Stimulated activated CD4-positive, alpha-beta T cell treated with anti-CD3 and anti-CD28 coated beads, Interleukin-4, amount 100 ng/mL, for 4 hours (primary cell): ENCODE measurements around the gene PFDN1.

Experiments
- DNase-seq, 2 experiments: peaks; one replicate each; pipeline ENCODE4 v3.0.0-alpha.2; 2020

PFDN1 gene

DNA sequence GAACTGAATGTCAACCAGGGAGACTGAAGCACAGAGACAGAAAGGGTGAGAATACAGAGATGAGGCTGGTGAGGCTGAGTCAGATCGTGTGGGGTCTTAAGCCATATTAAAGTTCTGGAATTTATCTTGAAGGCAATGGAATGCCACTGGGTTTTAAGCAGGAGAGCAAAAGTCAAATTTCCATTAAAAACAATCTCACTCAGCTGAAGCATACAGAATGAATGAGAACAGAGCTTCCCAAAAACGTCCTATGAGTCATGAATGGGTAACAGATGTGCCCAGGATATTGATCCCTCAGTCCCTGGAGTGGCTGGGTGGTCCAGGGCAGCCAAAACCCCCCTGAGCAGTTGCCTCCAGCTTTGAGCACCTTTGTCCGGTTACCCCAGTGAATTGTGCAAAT lies 44.9 kb downstream of the PFDN1 start:
- no peak for DNase-seq

DNA sequence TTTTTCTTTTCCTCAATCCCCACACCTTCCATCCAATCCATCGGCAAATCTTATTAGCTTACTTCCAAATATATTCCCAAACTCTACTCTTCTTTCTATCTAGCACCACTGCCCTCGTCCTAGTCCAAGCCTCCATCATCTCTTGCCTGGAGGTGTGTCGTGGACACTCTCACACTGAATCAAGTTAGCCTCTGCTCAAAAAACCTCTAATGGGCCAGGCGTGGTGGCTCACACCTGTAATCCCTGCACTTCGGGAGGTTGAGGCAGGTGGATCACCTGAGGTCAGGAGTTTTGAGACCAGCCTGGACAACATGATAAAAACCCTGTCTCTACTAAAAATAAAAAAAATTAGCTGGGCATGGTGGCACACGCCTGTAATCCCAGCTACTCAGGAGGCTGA lies 46.2 kb downstream of the PFDN1 start:
- no peak for DNase-seq

DNA sequence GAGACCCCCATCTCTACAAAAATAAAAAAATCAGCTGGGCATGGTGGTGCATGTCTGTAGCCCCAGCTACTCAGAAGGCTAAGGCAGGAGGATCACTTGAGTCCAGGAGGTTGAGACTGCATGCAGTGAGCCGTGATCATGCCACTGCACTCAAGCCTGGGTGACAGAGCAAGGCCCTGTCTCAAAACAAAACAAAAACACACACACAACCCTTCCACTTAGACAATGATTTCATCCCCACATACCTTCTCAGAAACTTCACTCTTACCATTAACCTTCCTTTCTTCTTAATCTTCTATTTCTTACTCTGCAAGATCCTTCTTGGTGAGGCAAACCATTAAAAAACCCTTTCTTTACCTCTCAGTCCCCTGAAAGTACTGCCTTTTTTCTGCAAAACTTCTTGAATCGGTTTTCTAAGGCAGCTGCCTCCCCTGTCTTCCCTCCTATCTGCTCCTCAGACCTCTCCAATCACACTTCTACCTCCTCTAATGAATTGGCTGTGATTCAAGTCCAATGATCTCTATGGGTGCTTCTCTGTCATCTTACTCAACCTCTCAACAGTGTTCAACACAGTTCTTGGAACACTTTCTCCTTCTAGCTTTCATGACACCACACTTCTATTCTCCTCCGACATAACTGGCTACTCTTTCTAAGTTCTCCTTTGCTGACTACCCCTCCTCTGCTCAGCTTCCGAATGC lies 47.3 kb downstream of the PFDN1 start:
- DNase-seq: no peak

DNA sequence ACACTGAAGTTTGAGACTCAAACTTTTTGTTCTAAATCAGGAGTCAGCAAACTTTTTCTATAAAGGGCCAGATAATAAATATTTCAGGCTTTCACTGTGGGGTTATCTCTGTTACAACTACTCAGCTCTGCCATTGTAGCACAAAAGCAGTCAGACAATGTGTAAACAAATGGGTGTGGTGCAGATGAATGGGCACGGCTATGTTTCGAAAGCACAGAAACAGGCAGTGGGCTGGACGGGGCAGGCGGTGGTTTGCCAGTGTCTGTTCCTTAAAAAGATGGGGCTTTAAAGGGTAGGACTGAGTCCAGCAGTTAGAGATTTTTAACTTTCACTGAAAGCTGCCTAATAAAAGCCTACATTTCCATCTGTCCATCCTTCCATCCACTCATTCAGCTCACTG lies 48.9 kb downstream of the PFDN1 start:
- DNase-seq: no peak

DNA sequence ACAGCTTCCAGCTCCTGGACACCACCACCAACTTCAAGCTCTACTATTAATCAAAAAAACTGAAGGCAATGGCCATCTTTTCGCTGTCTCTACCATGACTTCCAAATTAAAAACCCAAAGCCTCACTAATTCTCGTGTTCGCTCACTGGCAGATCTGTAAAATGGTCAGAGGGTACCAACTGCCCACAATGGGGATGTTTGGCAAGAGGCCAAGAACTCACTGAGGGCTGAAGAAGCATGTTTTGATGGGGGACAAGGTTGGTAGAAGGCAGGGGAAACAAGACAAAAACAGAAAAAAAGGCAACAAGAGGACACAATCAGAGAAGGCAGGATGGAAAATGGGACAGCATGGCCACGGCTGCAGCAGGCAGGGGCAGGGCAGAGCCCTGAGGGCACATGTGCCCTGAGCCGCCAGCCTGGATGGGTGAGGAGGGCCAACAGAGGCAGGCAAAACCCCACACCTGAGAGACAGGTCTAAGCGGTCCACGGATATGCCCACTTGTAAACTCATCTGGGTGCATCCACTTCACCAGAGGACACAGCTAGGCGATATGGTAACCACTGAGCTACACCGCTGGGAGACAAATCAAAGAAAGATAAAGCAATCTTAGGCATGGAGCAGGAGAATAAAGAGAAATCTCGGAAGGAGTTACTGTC lies 50.3 kb downstream of the PFDN1 start:
- no peak for DNase-seq

- DNase-seq: peak; percentile 40 to 56
Observed at GRCh38 chr5:140251527-140251973, 51.4 kb downstream of the PFDN1 start.

- no peak for DNase-seq
Observed at GRCh38 chr5:140250386-140250785, 52.5 kb downstream of the PFDN1 start.

- DNase-seq: no peak
Observed at GRCh38 chr5:140249536-140249935, 53.4 kb downstream of the PFDN1 start.

GRCh38 chr5:140248414-140248813 lies 54.5 kb downstream of the PFDN1 start:
- DNase-seq: no peak

DNA sequence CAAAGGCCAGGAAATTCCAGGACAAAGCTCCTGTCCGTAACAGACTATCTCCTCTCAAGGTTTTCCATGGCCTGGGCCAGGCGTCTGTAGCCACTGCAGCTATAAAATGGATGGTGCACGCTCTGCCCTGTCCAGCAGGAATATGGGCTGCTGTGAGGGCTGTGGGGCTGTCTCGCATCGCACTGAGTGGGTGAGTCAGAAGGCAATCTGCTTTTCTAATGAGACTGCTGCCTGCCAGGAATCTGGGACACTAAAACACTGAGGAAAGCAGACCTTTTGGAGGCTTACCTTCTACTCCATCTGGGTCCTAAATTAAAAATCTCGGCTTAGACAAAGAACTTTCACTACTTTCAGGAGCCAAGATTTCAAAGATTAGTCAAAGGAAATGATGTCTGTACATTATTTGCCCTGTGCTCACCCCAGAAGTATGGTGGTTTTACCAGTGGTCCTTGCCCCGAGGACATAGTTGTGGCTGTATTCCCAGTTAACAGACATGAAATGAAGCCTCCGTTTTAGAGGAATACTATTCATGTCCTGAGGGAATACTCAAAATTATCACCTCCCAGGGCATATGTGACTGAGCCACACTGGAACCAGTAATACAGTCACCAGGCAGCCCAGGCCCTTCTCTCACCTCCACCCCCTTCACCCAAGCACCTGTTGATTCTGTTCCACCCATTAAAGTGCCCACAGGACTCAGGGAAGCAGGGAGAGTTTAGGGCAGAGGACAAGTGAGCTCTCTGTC lies 56.4 kb downstream of the PFDN1 start:
- no peak for DNase-seq

GRCh38 chr5:140245926-140246325 lies 57.0 kb downstream of the PFDN1 start:
- no peak for DNase-seq

- no peak for DNase-seq
Observed at GRCh38 chr5:140245341-140245740, 57.6 kb downstream of the PFDN1 start.

GRCh38 chr5:140244525-140245025 lies 58.3 kb downstream of the PFDN1 start:
- peak; percentile 75 to 79 for DNase-seq

DNA sequence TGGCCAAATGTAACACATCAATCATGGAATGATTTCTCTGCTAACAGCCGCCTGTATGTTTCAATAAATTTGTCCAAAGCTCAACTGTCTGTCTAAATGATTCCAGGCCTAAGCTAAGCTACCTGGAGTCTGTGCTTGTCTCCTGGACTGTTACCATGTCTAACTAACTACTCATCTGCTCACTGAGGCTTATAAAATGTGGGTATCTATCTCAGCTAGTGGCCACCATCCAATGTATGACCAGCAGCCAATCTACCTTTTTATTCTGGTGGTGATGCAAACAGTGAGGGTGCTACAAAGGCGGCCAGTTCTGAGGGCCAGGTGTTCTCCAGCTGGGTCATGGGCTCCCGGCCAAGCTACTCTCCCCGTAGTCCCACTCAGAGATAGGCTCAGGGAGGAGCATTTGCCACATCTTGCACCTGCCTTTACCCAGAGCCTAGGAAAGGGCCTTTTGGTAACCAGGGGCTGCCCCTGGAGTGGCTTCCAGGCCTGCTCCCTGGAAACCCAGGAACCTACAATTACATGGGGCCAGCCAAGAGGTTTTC lies 59.1 kb downstream of the PFDN1 start:
- DNase-seq: no peak

GRCh38 chr5:140242890-140243585 lies 59.9 kb downstream of the PFDN1 start:
- no peak for DNase-seq

GRCh38 chr5:140242099-140242498 lies 60.8 kb downstream of the PFDN1 start:
- DNase-seq: no peak

GRCh38 chr5:140240987-140241706 lies 61.8 kb downstream of the PFDN1 start:
- no peak for DNase-seq

DNA sequence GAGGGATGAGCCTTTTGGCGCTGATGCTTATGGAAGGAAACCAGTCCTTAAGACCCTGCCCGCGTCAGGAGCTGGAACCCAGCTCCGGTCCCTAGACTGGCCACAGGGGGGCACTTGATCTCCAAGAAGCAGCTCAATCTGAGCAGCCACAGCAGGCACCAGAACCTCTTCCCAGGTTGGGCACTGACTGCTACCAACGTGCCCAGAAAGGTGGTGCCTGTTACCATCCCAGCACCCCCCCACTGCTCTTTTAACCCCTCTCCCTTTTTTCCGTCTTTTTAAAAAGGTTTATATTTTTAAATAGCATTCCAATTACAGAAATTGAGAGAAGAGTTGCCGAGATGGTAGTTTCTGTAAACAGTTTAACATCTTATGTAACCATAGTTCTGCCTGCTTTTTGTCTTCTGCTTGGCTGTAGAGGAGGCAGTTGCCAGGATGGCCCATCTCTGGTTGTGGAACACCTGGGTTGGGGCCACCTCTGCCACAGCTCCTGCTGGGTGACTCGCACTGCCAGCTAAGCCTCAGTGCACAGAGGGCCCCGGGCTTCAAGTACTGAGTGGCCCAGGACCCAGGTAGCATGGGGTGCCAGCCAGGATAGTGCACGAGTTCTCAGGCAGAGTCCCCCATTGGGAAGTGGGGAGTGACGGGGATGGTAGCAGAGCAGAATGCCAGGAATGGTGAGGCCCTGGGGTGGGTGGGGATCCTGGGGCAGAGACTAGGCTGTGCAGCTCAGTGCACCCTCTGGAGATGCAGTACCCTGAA lies 62.8 kb downstream of the PFDN1 start:
- peak; percentile 48 to 54 for DNase-seq

DNA sequence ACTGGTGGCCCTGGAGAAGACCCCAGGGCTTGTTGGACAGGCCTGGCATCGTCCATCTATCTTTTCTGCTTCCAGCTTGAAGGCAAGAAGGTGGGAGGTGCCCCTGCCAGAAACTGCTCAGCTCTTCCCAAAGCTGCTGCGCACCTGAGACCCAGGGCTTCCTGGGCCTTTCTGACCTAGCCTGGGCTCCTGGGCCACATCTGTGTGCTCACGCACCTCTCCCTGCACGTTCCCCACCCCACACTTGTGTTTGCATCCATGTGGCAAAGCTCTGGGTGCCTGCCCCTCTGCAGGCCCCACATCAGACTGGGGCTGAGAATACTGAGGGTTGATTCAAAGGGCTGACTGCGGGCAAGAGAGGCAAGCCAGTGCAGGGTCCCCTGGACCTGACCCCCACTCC lies 63.4 kb downstream of the PFDN1 start:
- DNase-seq: no peak

DNA sequence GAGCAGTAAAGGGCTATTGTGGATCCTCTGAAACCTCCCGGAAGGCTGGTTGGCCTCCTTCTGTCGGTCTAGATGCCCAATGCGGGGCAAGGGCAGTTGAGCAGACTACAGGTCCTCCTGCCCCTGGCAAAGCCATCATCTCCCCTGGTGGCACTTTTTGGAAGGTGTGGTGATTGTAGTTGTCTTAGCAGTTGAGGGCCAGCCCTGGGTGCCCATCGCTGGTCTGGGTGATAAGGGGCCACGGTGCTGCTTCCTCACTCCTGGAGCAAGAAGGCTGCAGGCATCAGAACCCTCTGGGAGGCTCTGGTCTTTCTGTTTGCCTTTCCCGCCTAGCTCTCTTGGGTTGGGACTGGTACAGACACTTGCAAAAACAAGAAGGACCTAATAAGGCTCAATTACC lies 64.1 kb downstream of the PFDN1 start:
- no peak for DNase-seq

- no peak for DNase-seq
Observed at GRCh38 chr5:140236891-140237598, 65.9 kb downstream of the PFDN1 start.
